ENCODE results near the gene NDUFS6.
"Not testable (repeated sequence)": the region's sequence is repeated elsewhere in the genome, so short reads cannot be mapped to it uniquely, and the experiment has no call there.

Gene NDUFS6

DNA sequence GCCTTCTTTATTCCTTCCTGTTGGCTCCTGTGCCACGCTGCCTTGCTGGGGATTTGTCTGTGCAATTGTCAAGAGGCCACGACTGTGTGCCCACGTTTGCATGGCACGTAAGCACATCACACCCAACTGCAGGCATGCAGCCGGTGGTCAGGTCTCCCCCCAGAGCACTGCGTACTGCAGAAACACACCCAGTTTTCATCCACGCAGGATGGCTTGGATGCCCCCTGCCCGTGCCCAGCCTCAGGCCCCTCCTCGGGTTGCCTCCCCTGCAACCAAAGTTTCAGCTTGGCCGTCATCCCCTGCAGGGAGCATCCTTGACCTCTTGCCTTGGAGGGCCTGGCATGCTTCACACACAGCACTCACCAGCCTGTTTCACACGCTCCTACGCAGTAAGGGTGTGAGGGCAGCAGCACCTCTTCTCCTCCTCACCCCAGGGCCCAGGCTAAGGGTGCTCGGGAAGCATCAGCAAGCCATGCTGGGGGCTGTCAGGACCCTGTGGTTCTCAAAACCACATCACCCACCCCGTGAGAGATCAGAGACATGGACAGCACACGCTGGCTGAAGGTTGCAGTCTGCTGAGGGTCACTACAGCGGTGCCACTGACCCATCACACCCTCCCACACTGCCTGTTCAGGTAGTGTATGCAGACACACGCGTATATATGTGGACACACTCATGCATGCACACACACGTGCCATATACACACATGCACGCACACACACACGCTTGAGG, 4.7 kb upstream of the NDUFS6 start:
- no peak for DNase-seq (ENCODE audit: extremely low read depth in 1 of 2, low read depth in 1 of 2)

GRCh38 chr5:1797103-1797800, 4.0 kb upstream of the NDUFS6 start:
- no peak for DNase-seq (ENCODE audit: extremely low read depth in 1 of 2, low read depth in 1 of 2)

GRCh38 chr5:1797855-1798254, 3.4 kb upstream of the NDUFS6 start:
- no peak for DNase-seq (ENCODE audit: extremely low read depth in 1 of 2, low read depth in 1 of 2)

GRCh38 chr5:1798589-1798988, 2.6 kb upstream of the NDUFS6 start:
- DNase-seq (ENCODE audit: extremely low read depth in 1 of 2, low read depth in 1 of 2) = not testable (repeated sequence)

- DNase-seq (ENCODE audit: extremely low read depth in 1 of 2, low read depth in 1 of 2) = no peak
These were observed 2.1 kb upstream of the NDUFS6 start for GRCh38 chr5:1799110-1799601.

DNA sequence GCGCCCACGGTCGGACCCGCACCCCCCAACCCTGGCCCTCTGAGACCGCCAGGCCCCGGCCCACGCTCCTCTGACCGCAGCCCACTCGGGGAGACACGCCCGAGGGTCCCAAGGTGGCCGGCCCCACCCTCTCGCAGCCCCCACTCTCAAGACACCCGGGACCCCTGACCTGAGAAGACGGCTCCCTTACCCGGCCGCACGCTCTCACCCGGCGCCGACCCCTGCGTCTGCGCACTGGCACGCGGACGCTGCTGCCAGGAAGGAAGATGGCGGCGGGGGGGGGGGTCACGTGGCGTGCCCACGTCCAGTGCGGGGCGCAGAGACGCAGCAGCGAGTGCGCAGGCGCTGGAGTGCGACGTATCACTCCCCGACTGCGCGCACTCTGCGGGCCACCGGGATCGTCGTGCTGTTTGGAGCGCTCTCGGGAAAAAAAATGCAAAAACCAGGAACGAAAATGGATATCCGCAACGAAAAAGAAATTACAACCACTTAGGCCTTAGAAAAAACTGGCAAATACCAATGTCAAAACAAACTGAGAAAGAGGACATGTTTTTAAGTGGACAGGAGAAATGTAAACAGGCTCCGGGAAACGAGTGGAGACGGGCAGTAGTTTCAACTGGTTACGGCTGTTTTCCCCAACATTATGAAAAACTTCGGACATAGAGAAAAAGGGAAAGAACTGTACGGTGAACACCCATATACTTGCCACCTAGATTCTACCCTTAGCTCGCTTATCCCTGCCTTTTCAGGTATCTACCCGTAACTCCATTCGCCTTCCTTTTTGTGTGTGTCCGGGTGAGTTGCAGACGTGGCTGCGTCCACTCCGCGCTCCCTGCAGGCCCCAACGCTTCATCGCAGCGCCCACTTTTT, 1.4 kb upstream of the NDUFS6 start, which contains the start of gene MRPL36:
MRPL36 (minus strand) TSS at position 236 of the 870 bp plus-strand sequence. CDS start 902 bp downstream, outside the sequence.
- peak; percentile 73 to 95 for DNase-seq (ENCODE audit: extremely low read depth in 1 of 2, low read depth in 1 of 2)

GRCh38 chr5:1800472-1801221, 560 bp upstream of the NDUFS6 start:
- no peak for DNase-seq (ENCODE audit: extremely low read depth in 1 of 2, low read depth in 1 of 2)

DNA sequence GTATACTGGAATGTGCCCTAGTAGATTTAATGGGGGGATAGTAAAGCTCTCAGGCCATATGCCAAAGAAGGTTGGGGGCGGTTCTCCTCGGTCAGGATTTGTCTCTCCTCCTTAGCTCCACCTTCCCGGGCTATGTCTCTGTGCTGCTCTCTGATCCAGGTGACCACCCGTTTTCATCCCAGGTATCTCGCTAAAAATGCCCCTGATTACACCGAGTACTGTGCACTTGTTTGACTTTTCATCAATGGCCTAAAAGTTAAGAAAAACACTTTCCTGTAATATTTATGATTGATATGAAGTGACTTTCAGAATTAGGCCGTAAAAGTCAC, 724 bp downstream of the NDUFS6 start:
- DNase-seq (ENCODE audit: extremely low read depth in 1 of 2, low read depth in 1 of 2) = no peak

DNA sequence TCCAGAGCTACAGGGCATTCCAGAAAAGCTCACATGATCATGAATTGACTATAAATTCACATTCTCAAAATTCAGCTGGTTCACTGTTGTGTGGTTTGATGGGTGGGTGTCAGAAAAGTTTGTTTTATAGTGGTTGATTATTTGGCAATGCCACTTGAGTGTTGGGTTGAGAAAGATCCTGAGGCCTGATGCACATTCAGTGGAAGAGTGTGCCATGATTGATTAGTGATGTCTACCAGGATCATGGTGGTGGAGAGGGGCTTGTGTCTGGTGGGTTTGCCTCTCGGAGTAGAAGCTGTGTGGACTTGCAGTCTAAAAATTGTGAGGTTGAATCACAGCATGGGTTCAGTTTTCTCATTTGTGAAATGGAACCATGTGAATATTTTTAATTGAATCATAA, 2.0 kb downstream of the NDUFS6 start:
- no peak for DNase-seq (ENCODE audit: extremely low read depth in 1 of 2, low read depth in 1 of 2)

- DNase-seq (ENCODE audit: extremely low read depth in 1 of 2, low read depth in 1 of 2) = no peak
These were observed 2.9 kb downstream of the NDUFS6 start for GRCh38 chr5:1804001-1804690.

- no peak for DNase-seq (ENCODE audit: extremely low read depth in 1 of 2, low read depth in 1 of 2)
These were observed 4.1 kb downstream of the NDUFS6 start for GRCh38 chr5:1805326-1805725.

GRCh38 chr5:1805736-1806135, 4.5 kb downstream of the NDUFS6 start:
- no peak for DNase-seq (ENCODE audit: extremely low read depth in 1 of 2, low read depth in 1 of 2)

DNA sequence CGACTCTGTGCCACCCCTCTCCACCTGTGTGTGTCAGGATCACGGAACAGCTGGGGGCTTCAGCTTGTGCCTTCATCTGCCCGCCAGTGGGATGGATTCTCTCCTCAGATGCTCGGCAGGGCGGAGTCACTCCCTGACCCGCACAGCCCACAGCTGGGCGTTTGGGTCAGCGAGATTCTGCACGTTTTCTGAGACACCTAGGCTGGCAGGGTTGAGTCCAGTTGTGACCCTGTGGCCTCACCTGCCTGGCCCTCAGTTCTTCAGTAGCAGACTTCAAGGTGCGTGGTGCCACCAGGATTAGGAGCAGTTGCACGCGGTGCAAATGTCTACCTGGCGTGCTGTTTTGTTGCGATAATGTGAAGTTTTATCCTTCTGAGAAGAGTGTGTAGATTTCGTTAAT, 5.0 kb downstream of the NDUFS6 start:
- no peak for DNase-seq (ENCODE audit: extremely low read depth in 1 of 2, low read depth in 1 of 2)

DNA sequence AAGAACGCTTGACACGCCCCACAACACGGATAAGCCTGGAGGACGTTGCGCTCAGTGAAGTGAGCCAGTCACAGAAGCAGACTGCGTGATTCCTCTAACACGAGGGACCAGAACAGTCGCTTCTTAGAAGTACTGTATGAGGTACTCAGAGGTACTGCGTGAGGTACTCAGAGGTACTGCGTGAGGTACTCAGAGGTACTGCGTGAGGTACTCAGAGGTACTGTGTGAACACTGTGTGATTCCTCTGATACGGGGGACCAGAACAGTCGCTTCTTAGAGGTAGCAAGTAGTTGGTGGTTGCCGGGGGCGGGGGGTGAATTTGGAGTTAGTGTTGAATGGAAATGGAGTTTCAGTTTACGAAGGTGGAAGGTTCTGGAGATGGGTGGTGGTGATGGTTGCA, 5.8 kb downstream of the NDUFS6 start:
- DNase-seq (ENCODE audit: extremely low read depth in 1 of 2, low read depth in 1 of 2) = no peak

DNA sequence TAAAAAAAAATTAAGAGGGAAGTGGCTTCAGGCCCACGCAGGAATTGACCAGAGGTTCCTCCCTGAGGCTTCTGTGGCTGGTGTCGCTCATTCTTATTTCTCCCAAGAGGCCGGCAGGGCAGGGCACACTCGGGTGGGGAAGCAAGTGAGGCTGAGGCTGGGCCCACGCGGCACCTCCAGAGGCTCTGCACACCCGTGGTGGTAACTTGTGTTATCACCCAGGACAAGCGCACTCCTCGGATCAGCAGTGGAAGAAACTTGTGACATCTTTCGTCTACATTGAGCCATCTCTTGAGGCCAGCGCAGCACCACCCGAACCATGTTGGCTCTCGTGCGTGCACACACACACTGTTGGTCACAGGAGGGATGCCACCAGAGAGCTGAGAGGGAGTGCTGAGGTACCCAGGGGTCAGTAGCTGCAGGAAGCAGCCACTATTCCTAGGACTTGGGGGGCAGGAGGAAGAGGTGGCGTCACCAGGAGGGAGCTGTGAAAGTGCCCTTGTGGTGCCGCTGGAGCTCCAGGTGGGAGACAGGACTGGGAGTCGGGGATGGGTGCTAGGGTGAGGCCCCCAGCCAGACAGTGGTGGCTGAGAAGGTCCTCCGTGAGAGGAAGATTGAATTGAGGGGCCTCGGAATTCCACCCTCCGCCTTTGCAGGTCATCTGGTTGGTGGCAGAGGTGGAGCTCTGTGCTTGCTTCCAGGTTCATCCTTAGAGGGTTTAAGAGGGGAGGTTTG, 6.4 kb downstream of the NDUFS6 start:
- no peak for DNase-seq (ENCODE audit: extremely low read depth in 1 of 2, low read depth in 1 of 2)

DNA sequence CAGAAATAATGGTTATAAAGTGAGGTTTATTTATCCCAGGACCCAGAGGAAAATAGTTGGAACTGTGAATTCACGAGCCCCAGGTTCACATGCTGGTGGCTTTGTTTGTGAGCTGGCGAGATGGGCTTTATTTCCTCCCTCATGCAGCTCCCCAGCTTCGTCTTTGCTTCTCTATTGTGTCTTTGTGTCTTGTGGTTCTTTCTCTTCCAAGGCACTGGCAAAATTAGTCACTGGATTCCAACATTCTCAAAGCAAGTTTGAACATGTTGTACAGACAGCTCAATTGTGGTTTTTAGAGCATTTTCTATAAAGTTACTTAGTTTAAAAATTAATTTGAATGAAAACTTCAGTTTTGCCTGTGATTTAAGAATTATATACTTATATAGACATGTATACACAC, 7.2 kb downstream of the NDUFS6 start:
- DNase-seq (ENCODE audit: extremely low read depth in 1 of 2, low read depth in 1 of 2) = no peak

DNA sequence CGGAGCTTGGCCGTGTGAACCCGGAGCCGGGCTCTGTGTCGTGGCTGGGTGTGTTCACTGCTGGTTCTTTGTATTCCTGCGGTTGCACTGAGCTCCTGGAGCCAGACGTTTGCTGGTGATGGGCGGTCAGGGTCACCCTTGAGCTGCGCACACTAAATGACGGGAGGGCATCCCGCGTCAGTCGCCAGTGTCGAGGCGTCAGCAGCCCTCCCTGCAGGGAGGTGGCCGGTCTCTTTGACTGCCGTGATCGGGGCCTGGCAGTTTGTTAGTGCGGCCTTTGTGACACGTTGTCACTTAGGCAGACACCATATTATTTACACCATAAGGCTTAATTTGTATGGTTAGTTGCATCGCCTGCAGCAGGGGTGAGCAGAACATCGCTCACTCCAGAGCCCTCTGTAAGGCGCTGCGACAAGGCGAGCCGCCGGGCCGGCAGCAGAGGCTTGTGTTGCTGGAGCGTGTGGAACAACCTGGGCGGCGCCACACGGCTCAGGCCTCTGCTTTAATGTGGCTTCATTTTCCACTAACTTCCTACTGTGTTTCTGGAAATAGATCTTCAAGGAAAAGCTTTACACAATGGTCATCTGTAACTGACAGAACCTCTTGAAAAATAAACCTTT, 8.3 kb downstream of the NDUFS6 start:
- no peak for DNase-seq (ENCODE audit: extremely low read depth in 1 of 2, low read depth in 1 of 2)

GRCh38 chr5:1810581-1811101, 9.4 kb downstream of the NDUFS6 start:
- no peak for DNase-seq (ENCODE audit: extremely low read depth in 1 of 2, low read depth in 1 of 2)

All from activated CD8-positive, alpha-beta memory T cell treated with anti-CD3 and anti-CD28 coated beads for 1 hour (primary cell).